Measurements from ENCODE around the gene FBXL22.

- TF ChIP-seq POLR2A (IDR thresholded peaks at IDR 0.05; ENCODE audit: low read depth, low read length): no peak
- no peak for TF ChIP-seq POLR2AphosphoS5 (IDR thresholded peaks at IDR 0.05; ENCODE audit: low read depth, low read length)
Observed at GRCh38 chr15:63630036-63630751, 33.0 kb downstream of the FBXL22 start.

Data from GM12891 (cell line).